Choroid plexus epithelial cell (primary cell): ENCODE measurements around the gene WWOX.

ENCODE experiments used
- DNase-seq: peaks from one replicate; pipeline ENCODE4 v3.0.0-alpha.2; 2010; ENCODE audit warnings: low read depth
- H3K4me3 ChIP-seq: 2 replicates; pipeline ENCODE4 v1.5.1; 2011; ENCODE audit warnings: low read depth, mild to moderate bottlenecking, control low read depth, low read length, moderate library complexity
- TF ChIP-seq, protein P1 (sequence below): conservative IDR thresholded peaks from 2 replicates; pipeline ENCODE4 v1.5.1; 2011; ENCODE audit warnings: low read depth, mild to moderate bottlenecking, control low read depth, inconsistent platforms, low read length, moderate library complexity

The WWOX gene

DNA sequence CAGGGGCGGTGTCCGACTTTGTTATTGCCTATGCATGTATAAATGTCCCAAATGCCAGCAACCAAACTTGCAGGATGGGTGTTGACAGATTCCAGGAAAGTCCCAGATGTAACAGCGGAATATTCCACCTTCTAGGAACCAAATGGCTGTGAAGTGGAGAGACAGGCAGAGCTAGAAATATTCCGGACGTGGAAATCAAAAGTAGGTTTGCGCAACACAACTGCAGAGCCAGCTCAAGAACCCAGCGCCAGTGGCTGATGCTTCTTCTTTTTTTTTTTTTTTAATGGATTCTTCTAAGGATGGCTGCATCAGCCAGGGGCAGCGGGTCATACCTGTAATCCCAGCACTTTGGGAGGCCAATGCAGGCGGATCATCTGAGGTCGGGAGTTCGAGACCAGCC, 899.4 kb downstream of the WWOX start:
- TF ChIP-seq, protein P1, sequence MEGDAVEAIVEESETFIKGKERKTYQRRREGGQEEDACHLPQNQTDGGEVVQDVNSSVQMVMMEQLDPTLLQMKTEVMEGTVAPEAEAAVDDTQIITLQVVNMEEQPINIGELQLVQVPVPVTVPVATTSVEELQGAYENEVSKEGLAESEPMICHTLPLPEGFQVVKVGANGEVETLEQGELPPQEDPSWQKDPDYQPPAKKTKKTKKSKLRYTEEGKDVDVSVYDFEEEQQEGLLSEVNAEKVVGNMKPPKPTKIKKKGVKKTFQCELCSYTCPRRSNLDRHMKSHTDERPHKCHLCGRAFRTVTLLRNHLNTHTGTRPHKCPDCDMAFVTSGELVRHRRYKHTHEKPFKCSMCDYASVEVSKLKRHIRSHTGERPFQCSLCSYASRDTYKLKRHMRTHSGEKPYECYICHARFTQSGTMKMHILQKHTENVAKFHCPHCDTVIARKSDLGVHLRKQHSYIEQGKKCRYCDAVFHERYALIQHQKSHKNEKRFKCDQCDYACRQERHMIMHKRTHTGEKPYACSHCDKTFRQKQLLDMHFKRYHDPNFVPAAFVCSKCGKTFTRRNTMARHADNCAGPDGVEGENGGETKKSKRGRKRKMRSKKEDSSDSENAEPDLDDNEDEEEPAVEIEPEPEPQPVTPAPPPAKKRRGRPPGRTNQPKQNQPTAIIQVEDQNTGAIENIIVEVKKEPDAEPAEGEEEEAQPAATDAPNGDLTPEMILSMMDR, result no peak
- no peak overlapping the region for H3K4me3 ChIP-seq
- DNase-seq, result no peak

- H3K4me3 ChIP-seq, result no peak overlapping the region
- TF ChIP-seq, protein P1, result no peak
- no peak for DNase-seq
Observed at GRCh38 chr16:79001156-79001967, 901.9 kb downstream of the WWOX start.

- no peak overlapping the region for H3K4me3 ChIP-seq
- TF ChIP-seq, protein P1, result no peak
- no peak for DNase-seq
Observed at GRCh38 chr16:79003026-79003609, 903.7 kb downstream of the WWOX start.

GRCh38 chr16:79004309-79004708, 904.9 kb downstream of the WWOX start:
- DNase-seq, result no peak
- TF ChIP-seq, protein P1, result no peak
- H3K4me3 ChIP-seq, result no peak overlapping the region

GRCh38 chr16:79005096-79005495, 905.6 kb downstream of the WWOX start:
- TF ChIP-seq, protein P1, result no peak
- no peak overlapping the region for H3K4me3 ChIP-seq
- no peak for DNase-seq

GRCh38 chr16:79006206-79006605, 906.8 kb downstream of the WWOX start:
- DNase-seq, result no peak
- H3K4me3 ChIP-seq, result no peak overlapping the region
- TF ChIP-seq, protein P1, result no peak

DNA sequence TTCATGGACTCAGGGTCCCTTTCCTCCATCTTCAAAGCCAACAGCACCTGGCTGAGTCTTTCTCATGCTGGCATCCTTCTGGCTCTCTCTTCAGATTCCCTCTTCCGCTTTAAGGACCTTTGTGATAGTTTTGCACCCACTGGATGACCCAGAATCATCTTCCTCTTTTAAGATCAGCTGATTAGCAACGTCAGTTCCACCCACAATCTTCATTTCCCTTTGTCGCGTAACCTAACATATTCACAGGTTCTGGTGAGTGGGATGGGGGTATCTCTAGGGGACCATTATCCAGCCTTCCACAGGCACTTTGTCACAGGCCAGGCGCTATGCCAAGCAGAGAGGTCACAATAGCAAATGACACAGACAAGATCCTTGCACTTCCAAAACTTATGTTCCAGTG, 907.3 kb downstream of the WWOX start:
- H3K4me3 ChIP-seq, result no peak overlapping the region
- TF ChIP-seq, protein P1, result no peak
- DNase-seq, result no peak
